GM20000 (cell line): Measurements from ENCODE around the gene ZNF700.
A peak's percentile ranks its signal among the peaks of the same experiment; 100 is the strongest.
"Not testable (repeated sequence)": the region's sequence is repeated elsewhere in the genome, so short reads cannot be mapped to it uniquely, and the experiment has no call there.

Experiments
- DNase-seq: peaks from one replicate; pipeline ENCODE4 v3.0.0; 2012; ENCODE audit warnings: low spot score
- CTCF ChIP-seq: IDR thresholded peaks from 2 replicates; pipeline ENCODE4 v1.5.1; 2012; ENCODE audit warnings: mild to moderate bottlenecking, control low read depth; ENCODE audit errors: extremely low read depth, missing control alignments

The ZNF700 gene

GRCh38 chr19:11949201-11949600, 24.3 kb downstream of the ZNF700 start:
- DNase-seq = no peak
- TF ChIP-seq CTCF = no peak

- DNase-seq = not testable (repeated sequence)
Observed at GRCh38 chr19:11949614-11950080, 24.7 kb downstream of the ZNF700 start.

- DNase-seq = no peak
- no peak for TF ChIP-seq CTCF
Observed at GRCh38 chr19:11950312-11950711, 25.4 kb downstream of the ZNF700 start.

- peak; percentile 74 for DNase-seq
- peak; percentile 76 for TF ChIP-seq CTCF
Observed at GRCh38 chr19:11963566-11964355, 38.9 kb downstream of the ZNF700 start.

GRCh38 chr19:11964496-11964857, 39.6 kb downstream of the ZNF700 start:
- TF ChIP-seq CTCF = no peak
- no peak for DNase-seq

- peak; percentile 92 for DNase-seq
- no peak for TF ChIP-seq CTCF
Observed at GRCh38 chr19:11964858-11965645, 40.1 kb downstream of the ZNF700 start, which contains the start of gene ZNF763. ZNF763 (plus strand) TSS chr19:11965040; CDS start chr19:11965209, 169 bp downstream.

GRCh38 chr19:11970174-11970573, 45.3 kb downstream of the ZNF700 start:
- DNase-seq = no peak
- TF ChIP-seq CTCF = no peak

- no peak for TF ChIP-seq CTCF
- no peak for DNase-seq
Observed at GRCh38 chr19:11971041-11971440, 46.1 kb downstream of the ZNF700 start.
